NCI-H2196 (cell line): ENCODE data around the gene HDAC4.
A peak's percentile ranks its signal among the peaks of the same experiment; 100 is the strongest.

Source experiments
- DNase-seq: peaks from one replicate; lab custom pipeline; 2025; ENCODE audit not compliant: unreplicated experiment; lab: John Stamatoyannopoulos, UW

Gene HDAC4

DNA sequence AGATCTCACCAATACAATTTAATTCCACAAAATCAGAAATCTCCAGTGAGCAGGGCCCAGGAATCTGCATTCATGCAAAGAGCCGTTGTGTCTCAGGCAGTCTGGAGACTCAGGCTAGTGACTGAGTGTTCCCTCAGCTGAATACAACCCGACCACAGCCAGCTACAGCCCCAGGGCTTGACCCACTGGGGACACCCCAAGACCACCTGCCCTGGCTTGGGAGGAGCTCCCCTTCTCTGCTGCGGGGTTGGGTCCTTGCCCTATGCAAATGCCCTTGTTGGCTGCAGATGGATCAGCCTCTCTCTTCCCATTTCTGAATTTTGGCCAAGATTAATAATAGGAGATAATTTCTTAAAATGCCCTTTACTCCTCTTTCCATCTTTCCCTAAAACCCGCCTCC, 395.2 kb downstream of the HDAC4 start:
- no peak for DNase-seq

DNA sequence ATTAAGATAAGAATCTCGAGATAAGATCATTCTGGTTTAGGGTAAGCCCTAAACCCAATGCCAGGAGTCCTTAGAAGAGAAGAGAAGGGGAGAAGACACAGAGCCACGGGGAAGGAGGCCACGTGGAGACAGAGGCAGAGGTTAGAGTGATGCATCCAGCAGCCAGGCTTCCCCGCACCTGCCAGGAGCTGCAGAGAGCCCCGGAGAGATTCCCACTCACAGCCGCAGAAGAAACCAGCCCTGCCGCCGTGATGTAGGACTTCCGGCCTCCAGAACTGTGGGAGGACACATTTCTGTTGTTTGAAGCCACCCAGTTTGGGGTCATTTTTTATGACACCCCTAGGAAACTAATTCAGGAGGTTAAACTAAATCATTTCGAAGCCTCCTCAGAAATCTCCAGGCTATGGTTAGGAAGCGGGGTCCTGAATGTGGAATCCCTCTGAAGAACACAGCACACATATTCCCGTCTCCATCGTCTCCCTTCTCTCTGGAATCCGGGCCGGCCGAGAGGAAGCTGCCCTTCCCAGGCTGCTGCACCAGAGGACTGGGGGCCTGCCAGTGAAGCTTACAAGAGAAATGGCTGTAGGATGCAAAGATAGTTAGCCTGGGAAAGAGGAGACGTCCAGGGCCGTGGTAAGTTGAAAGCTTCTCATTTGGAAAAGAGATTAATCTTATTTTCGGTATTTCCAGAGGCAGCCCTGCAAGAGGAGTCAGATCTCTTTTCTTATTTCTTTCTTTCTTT, 396.4 kb downstream of the HDAC4 start:
- no peak for DNase-seq

DNA sequence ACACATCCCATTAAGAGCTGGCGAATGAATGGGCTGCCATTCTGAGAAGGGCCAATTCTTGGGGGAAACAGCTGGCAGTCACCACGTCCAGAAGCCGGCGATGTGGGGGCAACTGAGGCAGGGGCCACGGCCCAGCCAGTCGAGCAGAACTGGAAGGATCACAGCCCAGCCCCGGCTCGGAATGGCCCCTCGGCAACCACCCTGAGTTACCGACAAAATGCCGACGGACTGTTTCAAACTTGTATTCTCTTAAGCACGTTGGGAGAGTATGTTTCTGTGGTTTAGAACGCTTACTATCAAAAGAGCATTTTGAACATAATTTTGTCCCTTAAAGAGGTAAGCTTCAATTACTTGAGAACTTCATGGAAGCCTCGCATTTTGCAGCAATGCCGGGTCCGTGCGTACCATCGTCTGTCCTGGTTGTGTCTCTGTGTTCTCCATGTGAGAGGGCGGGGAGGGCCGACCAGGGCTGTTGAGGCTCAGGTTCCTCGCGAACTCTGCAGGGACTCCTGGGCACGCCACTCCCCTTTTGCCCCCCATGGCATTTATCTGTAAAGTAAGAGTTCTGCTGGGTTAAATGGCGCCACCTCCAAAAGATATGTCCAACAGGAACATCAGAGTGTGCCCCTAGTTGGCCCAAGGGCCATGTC, 397.1 kb downstream of the HDAC4 start:
- DNase-seq: no peak

DNA sequence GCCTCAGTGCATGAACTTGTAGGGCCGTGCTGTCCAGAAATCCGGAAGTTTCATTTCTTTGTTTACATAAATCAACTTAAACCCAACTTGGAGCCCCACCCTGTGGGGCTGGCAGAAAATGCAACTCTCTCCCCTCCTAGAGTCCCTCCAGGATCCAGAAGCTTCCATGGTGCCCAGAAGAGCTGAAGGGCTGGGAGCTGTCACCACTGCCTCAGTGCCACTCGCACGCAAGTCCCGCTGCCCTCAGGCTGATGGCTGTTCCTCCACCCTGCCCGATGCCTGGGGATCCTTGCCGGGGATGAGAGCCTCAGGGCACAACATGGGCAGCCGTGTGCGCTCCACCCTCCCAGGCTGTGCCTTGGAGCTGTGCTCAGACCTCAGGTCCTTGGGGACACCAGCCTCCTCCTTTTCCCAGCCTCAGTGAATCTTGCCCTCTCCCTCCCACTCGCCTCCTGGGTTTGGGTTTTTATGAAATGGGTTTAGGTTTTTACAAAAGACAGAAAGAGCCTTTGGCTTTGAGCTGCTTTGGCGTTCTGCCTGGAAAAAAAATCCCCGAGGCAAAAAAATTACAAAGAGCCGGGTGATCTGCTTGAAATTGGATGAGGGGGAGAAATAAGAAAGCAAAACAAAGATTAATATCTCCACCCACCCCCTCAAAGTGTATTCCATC, 397.7 kb downstream of the HDAC4 start:
- DNase-seq: no peak

DNA sequence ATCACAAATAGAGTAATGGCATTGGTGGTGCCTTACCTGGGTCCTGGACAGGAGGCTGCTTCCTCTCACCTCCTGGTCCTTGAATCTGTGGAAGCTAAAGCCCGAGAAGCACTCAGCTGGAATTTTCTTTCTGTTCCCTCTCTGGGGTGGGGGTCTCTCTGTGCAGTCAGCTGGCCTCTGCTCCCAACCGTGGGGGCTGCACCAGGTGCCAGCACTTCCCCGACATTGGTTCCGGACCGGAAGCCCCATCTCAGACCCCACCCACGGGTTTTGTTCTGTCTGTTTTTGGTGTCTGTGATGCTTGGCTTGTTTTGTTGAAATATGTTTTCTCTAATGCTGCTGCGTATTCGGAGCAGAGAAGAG, 398.2 kb downstream of the HDAC4 start:
- no peak for DNase-seq

DNA sequence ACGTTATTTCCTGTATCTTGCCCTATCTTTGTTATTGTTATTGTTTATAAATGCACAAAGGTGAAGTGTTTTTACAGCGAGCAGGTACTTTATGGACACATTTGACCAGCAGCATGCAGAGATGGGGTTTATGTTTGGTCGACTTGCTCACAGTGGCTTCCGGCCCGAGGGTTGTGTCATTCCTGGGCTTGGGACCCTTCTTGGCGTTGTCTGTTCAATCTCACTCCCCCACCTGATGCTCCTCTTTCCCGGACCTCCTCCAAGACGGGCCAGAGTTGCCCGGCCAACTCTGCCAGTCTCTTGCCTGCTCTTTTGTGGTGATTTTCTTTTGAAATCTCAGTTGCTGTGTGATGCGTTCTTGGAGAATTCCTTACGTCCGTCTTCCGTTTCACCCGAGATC, 399.0 kb downstream of the HDAC4 start:
- no peak for DNase-seq

DNA sequence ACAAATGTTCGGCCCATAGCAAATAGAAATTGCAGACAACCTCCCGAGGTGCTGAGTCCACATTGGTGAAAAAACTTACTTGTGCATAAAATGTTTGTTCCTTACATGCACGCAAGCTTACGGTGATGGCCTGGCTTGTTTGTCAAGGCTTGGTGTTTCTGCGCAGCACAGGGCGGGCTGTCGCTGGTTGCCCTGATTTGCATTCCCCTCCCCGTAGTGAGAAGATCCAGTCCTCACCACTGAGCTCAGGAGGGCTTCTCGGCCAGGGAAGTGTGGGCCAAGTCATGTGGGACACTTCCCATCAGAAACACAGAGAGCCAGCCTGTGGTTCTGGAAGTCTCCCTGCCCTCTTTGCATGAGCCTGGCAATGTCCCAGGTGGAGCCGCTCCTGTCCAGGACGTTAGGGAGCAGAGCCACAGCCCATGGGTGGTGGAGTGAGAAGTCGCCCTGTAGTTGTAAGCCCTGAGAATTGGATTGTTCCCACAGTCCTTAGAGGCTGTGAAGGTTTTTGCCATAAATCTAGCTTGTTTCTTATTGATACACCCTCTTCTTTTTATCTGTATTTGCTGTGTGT, 400.2 kb downstream of the HDAC4 start:
- DNase-seq: no peak

DNA sequence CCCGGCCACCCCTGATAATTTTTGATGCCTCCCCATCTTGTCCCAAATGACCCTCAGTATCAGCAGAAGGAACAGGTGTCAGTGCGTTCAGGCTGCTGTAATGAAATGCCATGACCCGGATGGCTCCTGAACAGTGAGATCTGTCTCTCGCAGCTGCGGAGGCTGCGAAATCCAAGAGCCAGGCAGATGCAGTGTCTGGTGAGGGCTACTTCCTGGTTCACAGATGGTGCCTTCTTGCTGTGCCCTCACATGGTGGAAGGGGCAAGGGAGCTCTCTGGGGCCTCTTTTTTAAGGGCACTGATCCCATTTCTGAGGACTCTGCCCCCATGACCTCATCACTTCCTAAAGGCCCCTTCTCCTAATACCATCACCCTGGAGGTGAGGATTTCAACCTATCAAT, 400.7 kb downstream of the HDAC4 start:
- DNase-seq: no peak

DNA sequence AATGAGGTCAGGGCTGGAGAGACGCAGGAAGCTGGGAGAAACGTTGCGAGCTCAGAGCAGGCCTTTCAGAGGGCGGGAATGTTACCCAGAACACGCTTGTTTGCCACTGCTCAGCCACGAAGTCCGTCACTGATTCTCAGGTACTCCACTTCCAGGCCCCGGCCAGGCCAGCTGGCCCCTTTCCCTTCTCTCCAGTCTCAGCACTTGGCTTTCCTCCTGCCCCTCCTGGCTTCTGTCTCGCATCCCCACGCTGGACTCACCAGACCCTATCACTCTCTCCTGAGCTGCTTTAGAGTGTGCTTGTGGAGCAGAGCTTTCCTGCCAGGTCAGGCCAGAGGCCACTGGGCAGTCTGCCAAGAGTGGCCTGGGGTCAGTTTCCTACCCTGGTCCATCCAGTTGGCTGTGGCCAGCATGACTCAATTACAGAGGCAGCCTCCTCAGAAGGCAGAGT, 401.5 kb downstream of the HDAC4 start:
- DNase-seq: peak; percentile 9

DNA sequence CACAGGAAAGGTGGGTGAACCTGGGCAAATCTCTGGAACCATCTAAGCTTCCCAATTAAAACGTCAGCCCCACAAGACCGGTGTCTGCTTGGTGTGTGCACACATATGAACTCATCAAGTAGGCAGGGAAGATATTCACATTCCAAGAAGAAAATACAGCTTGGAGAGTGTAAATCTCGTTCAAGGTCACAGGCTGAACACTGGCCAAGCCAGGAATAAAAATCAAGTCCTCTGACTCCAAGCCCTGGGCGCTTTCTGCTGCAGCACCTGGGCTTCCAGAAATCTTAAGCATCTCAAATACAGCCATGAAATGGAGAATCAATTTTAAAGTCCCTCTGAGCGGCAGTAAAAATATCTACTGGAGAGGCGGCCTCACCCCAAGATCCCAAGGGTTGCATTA, 402.0 kb downstream of the HDAC4 start:
- no peak for DNase-seq
